Uterus (tissue), 4 donors: Measurements from ENCODE around the gene SLC9A7. TPM values are rescaled to one million over a fixed set of nuclear protein-coding genes. Genes with fewer than 3 reads are reported as not detected.

Experiments used
- DNase-seq, 2 donors: peaks; one replicate each; pipeline ENCODE4 v3.0.0-alpha.2; 2019 to 2020
- H3K27ac ChIP-seq, 2 donors: fragments of 200-600 bp; sonication (generic); 1 replicate in 1 of 2; 2 replicates in 1 of 2; pipeline ENCODE4 v1.5.1; 2016 to 2018
- H3K27me3 ChIP-seq, 2 donors: fragments of 200-600 bp; sonication (generic); one replicate each; pipeline ENCODE4 v1.5.1; 2018 to 2019; ENCODE audit warnings: control low read depth in 1 of 2
- H3K36me3 ChIP-seq, 2 donors: fragments of 200-600 bp; sonication (generic); one replicate each; pipeline ENCODE4 v1.5.1; 2019; ENCODE audit warnings: control low read depth in 1 of 2
- H3K4me1 ChIP-seq, 2 donors: fragments of 200-600 bp; sonication (generic); one replicate each; pipeline ENCODE4 v1.5.1; 2018 to 2019; ENCODE audit warnings: control low read depth in 1 of 2
- H3K4me3 ChIP-seq, 2 donors: fragments of 200-600 bp; sonication (generic); 1 replicate in 1 of 2; 2 replicates in 1 of 2; pipeline ENCODE4 v1.5.1; 2018 to 2019; ENCODE audit warnings: mild to moderate bottlenecking in 1 of 2
- H3K9me3 ChIP-seq, 2 donors: fragments of 200-600 bp; sonication (generic); one replicate each; pipeline ENCODE4 v1.5.1; 2019; ENCODE audit warnings: control low read depth in 1 of 2
- CTCF ChIP-seq, 4 experiments: fragments of 200-600 bp in 2 of 4; fragments of 450-650 bp in 2 of 4; sonication (generic) in 2 of 4; IDR thresholded peaks; one replicate each; pipeline ENCODE4 v1.5.1; 2016 to 2019; ENCODE audit warnings: antibody characterized with exemption in 4 of 4, mild to moderate bottlenecking in 2 of 4, moderate library complexity in 1 of 4
- POLR2A ChIP-seq, 2 donors: fragments of 450-650 bp; IDR thresholded peaks; one replicate each; pipeline ENCODE4 v1.6.1; 2016; ENCODE audit warnings: antibody characterized with exemption in 2 of 2, mild to moderate bottlenecking in 1 of 2, moderate library complexity in 1 of 2
- intact Hi-C: fragments of 100-400 bp; cut with DNase I; formaldehyde crosslinking; loops from one replicate; pipeline ENCODE4 v1.15.1; 2023; ENCODE audit warnings: low total_unique reads
- total RNA-seq, 4 donors: library from RNA; depleted of rRNA in 3 of 4; stranded (reverse); fragments of >200 nt in 3 of 4; gene quantifications; one replicate each; pipeline versions ENCODE4 v1.1.0 to v1.2.4, GENCODE V29; 2014 to 2023
- donor health status: DM: yes; HTN: yes; CAD: no.

The SLC9A7 gene
- total RNA-seq, 4 donors from 2014 or later, result 0.51 to 6.4 (median 3.3) TPM

- no peaks in the 10 kb centered on the region for H3K27me3 ChIP-seq
- no peaks in the 10 kb centered on the region for H3K9me3 ChIP-seq
- TF ChIP-seq POLR2A (IDR thresholded peaks at IDR 0.05) (no peak), CTCF (IDR thresholded peaks at IDR 0.05) (no peak)
- no peaks in the 10 kb centered on the region for H3K4me1 ChIP-seq
- H3K4me3 ChIP-seq, result no peak overlapping the region
- peak; percentile 38 to 47 for DNase-seq
- no peaks in the 10 kb centered on the region for H3K36me3 ChIP-seq
- H3K27ac ChIP-seq, result peak overlapping the region; percentile 49 to 57
- intact Hi-C loops, result no loop called here
Observed at GRCh38 chrX:46628460-46629371, 130.2 kb downstream of the SLC9A7 start.

- H3K36me3 ChIP-seq, result no peaks in the 10 kb centered on the region
- H3K27me3 ChIP-seq, result no peaks in the 10 kb centered on the region
- H3K9me3 ChIP-seq, result no peaks in the 10 kb centered on the region
- no peaks in the 10 kb centered on the region for H3K4me1 ChIP-seq
- intact Hi-C loops, result no loop called here
- no peak overlapping the region for H3K4me3 ChIP-seq
- TF ChIP-seq POLR2A (IDR thresholded peaks at IDR 0.05) (no peak), CTCF (IDR thresholded peaks at IDR 0.05) (no peak)
- peak overlapping the region; percentile 49 to 57 for H3K27ac ChIP-seq
- no peak for DNase-seq
Observed at GRCh38 chrX:46627711-46628419, 131.1 kb downstream of the SLC9A7 start.

GRCh38 chrX:46627062-46627461 lies 131.9 kb downstream of the SLC9A7 start:
- Histone ChIP-seq H3K27ac (peak overlapping the region; percentile 4 to 49), H3K9me3 (no peaks in the 10 kb centered on the region), H3K4me3 (no peak overlapping the region), H3K36me3 (no peaks in the 10 kb centered on the region), H3K27me3 (no peaks in the 10 kb centered on the region), H3K4me1 (no peaks in the 10 kb centered on the region)
- DNase-seq, result no peak
- TF ChIP-seq CTCF (IDR thresholded peaks at IDR 0.05) (no peak), POLR2A (IDR thresholded peaks at IDR 0.05) (no peak)
- intact Hi-C loops, result no loop called here

GRCh38 chrX:46626566-46626965 lies 132.4 kb downstream of the SLC9A7 start:
- Histone ChIP-seq H3K9me3 (no peaks in the 10 kb centered on the region), H3K27me3 (no peaks in the 10 kb centered on the region), H3K4me1 (no peaks in the 10 kb centered on the region), H3K36me3 (no peaks in the 10 kb centered on the region), H3K27ac (peak overlapping the region; percentile 4 to 49), H3K4me3 (no peak overlapping the region)
- TF ChIP-seq POLR2A (IDR thresholded peaks at IDR 0.05) (no peak), CTCF (IDR thresholded peaks at IDR 0.05) (no peak)
- intact Hi-C loops, result no loop called here
- DNase-seq, result no peak
